Smooth muscle cell of the pulmonary artery (primary cell): ENCODE measurements around the gene FSHR. TPM values are rescaled to one million over a fixed set of nuclear protein-coding genes. Genes with fewer than 3 reads are reported as not detected.

Source experiments
- total RNA-seq: library from RNA; depleted of rRNA; stranded (reverse); fragments of >200 nt; gene quantifications from 2 replicates; pipeline ENCODE4 v1.2.3, GENCODE V29; 2014

The FSHR gene, protein sequence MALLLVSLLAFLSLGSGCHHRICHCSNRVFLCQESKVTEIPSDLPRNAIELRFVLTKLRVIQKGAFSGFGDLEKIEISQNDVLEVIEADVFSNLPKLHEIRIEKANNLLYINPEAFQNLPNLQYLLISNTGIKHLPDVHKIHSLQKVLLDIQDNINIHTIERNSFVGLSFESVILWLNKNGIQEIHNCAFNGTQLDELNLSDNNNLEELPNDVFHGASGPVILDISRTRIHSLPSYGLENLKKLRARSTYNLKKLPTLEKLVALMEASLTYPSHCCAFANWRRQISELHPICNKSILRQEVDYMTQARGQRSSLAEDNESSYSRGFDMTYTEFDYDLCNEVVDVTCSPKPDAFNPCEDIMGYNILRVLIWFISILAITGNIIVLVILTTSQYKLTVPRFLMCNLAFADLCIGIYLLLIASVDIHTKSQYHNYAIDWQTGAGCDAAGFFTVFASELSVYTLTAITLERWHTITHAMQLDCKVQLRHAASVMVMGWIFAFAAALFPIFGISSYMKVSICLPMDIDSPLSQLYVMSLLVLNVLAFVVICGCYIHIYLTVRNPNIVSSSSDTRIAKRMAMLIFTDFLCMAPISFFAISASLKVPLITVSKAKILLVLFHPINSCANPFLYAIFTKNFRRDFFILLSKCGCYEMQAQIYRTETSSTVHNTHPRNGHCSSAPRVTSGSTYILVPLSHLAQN
- total RNA-seq, result not detected in 2 replicates

DNA sequence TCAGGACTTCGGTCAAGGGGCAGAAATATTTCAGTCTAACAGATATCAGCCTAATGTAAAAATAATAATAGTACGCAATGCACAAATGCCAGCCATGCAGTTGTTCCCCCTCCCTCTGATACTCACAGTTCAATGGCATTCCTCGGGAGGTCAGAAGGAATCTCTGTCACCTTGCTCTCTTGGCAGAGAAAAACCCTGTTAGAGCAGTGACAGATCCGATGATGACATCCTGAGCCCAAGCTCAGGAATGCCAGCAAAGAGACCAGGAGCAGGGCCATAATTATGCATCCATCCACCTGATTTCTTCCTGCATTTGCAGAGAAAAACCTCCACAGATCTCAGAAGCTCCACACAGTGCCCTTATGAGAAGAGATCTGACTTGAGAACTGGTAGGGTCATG is at the start of gene FSHR:
TSS of gene FSHR (minus strand) at position 376 of the 400 bp plus-strand sequence. CDS start at position 278, 98 bp downstream.

